Measurements from ENCODE around the gene NT5C3B. TPM values are rescaled to one million over a fixed set of nuclear protein-coding genes. Genes with fewer than 3 reads are reported as not detected.
"Not testable (repeated sequence)": the region's sequence is repeated elsewhere in the genome, so short reads cannot be mapped to it uniquely, and the experiment has no call there.

The NT5C3B gene
- total RNA-seq, 1 donor from 2014 or later: 36.5 TPM

DNA sequence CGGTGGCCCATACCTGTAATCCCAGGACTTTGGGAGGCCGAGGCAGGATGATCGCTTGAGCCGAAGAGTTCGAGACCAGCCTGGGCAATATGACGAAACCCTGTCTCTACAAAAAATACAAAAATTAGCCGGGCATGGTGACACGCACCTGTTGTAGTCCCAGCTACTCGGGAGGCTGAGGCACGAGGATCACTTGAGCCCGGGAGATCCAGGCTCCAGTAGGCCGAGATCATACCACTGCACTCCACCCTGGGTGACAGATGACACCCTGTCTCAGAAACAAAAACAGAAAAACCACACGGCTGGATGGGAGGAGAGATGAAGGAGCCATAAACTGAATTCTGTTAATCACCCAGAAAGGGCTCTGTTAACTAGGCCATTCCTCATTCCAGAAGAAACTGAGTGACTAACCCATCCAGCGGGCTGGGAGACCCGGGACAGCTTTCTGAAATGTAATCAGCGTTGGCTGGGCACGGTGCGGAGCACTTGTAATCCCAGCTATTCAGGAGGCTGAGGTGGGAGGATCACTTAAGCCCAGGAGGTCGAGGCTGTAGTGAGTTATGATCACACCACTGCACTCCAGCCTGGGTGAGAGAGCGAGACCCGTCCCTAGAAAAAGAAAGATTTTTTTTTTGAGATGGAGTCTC lies 641 bp upstream of the NT5C3B start:
- DNase-seq: peak; percentile 23
- TF ChIP-seq, protein P1, sequence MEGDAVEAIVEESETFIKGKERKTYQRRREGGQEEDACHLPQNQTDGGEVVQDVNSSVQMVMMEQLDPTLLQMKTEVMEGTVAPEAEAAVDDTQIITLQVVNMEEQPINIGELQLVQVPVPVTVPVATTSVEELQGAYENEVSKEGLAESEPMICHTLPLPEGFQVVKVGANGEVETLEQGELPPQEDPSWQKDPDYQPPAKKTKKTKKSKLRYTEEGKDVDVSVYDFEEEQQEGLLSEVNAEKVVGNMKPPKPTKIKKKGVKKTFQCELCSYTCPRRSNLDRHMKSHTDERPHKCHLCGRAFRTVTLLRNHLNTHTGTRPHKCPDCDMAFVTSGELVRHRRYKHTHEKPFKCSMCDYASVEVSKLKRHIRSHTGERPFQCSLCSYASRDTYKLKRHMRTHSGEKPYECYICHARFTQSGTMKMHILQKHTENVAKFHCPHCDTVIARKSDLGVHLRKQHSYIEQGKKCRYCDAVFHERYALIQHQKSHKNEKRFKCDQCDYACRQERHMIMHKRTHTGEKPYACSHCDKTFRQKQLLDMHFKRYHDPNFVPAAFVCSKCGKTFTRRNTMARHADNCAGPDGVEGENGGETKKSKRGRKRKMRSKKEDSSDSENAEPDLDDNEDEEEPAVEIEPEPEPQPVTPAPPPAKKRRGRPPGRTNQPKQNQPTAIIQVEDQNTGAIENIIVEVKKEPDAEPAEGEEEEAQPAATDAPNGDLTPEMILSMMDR (IDR thresholded peaks at IDR 0.05): no peak
- Histone ChIP-seq H3K36me3 (peaks cover 14% of the 10 kb centered on the region), H3K27me3 (no peaks in the 10 kb centered on the region), H3K4me3 (peak overlapping the region; percentile 96), H3K27ac (peak overlapping the region; percentile 80), H3K9me3 (no peaks in the 10 kb centered on the region), H3K4me1 (peaks cover 11% of the 10 kb centered on the region)
- intact Hi-C loops (cut with DNase I): no loop called here
- ATAC-seq: no peak

DNA sequence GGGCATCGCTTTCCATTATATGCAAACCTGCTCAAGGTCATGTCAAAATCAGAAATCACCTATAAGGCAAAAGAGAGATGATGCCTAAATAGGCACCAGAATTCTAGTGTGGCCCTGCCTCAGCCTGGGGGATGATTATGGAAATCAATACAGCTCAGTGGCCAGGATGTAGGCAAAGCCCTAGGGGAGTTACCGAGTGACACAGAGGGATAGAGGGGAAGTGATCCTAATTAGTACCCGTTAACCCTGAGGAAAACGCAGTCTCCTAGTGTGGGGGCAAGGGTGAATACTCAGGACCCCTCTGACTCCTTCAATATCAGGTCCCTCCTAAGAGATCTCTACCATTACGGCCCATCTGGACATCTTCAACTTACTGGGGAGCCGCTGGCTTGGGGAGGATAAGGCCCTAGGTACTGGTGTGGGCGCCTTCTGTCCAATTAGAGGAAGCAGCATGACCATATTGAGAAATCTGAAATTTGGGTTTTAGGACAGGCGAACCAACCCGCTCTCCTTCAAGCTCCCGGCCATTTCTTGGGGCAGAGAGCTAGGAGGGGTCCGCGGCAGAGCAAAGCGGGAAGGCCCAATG lies 725 bp downstream of the NT5C3B start:
- Histone ChIP-seq H3K36me3 (peaks cover 23% of the 10 kb centered on the region), H3K4me3 (peak overlapping the region; percentile 96), H3K9me3 (no peaks in the 10 kb centered on the region), H3K27me3 (no peaks in the 10 kb centered on the region), H3K27ac (peak overlapping the region; percentile 80), H3K4me1 (peaks cover 11% of the 10 kb centered on the region)
- ATAC-seq (peak; percentile 72), DNase-seq (no peak)
- intact Hi-C loops (cut with DNase I): no loop called here
- TF ChIP-seq, protein P1 (IDR thresholded peaks at IDR 0.05): no peak

GRCh38 chr17:41829961-41830360 lies 6.1 kb downstream of the NT5C3B start:
- H3K27ac ChIP-seq; intact Hi-C loops (cut with DNase I); H3K27me3 ChIP-seq; H3K9me3 ChIP-seq; ATAC-seq; H3K4me3 ChIP-seq; H3K4me1 ChIP-seq: not testable (repeated sequence)
- peaks cover 62% of the 10 kb centered on the region for H3K36me3 ChIP-seq
- peak; percentile 42 for DNase-seq

DNA sequence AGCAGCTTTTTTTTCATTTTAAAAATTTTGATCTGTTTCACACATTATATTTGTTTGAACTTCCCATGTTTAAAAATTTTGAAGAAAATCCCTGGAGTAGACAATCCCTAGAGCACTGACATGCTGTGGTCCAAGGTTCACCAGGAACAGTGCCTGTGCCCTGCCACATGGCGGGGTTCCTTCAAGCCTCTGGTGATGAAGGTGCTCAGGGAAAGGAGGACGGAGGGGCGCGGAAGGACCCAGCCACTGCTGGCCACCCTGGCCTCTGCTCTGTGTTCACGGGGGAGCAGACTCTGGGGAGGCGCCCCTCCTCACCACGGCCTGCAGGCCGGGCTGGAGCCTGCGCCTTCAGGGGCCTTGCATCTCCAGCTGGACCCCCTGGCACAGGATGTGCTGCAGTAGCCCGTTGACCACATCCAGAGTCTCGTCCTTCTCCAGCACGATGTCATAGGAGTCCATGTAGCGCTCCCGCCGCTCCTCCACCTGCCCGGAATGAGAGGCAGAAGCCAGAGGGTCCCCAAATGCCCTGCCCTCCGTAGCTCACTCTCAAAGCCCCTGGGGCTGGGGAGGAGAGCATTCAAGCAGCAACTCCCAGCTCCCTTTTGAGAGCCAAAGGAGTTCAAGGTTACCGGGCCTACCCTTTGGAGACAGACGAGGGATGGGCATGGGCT lies 10.7 kb downstream of the NT5C3B start:
- Histone ChIP-seq H3K27me3 (no peaks in the 10 kb centered on the region), H3K27ac (no peak overlapping the region), H3K36me3 (peaks cover 38% of the 10 kb centered on the region), H3K4me1 (no peaks in the 10 kb centered on the region), H3K4me3 (no peak overlapping the region), H3K9me3 (no peaks in the 10 kb centered on the region)
- TF ChIP-seq, protein P1 (IDR thresholded peaks at IDR 0.05): no peak
- intact Hi-C loops (cut with DNase I): no loop called here
- peak; percentile 45 for DNase-seq
- no peak for ATAC-seq

- DNase-seq: no peak
- no peaks in the 10 kb centered on the region for H3K27me3 ChIP-seq
- H3K36me3 ChIP-seq: peaks cover 29% of the 10 kb centered on the region
- ATAC-seq: no peak
- no peak overlapping the region for H3K4me3 ChIP-seq
- TF ChIP-seq, protein P1 (IDR thresholded peaks at IDR 0.05): no peak
- intact Hi-C loops (cut with DNase I): no loop called here
- H3K9me3 ChIP-seq: no peaks in the 10 kb centered on the region
- H3K4me1 ChIP-seq: no peaks in the 10 kb centered on the region
- H3K27ac ChIP-seq: no peak overlapping the region
Measured at GRCh38 chr17:41824086-41824485, 11.9 kb downstream of the NT5C3B start.

DNA sequence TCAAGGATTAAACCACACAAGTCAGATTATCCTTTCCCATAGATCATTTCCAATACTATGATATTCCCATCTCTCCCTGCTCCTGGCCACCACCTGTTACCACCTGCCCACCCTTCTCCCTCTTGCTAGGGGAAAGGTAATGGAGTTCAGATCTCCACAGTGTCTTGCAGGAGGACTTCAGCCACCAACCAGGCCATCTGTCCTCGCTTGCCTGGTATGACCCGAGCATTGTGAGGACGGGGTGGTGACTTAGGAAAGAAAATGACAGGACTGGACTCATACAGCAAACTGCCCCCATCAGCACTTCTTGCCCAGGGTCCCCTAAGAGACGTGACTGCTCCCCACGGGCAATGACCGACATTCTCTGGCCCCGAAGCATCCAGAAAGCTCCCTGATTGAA lies 12.5 kb downstream of the NT5C3B start:
- intact Hi-C loops (cut with DNase I): no loop called here
- Histone ChIP-seq H3K4me1 (no peaks in the 10 kb centered on the region), H3K27ac (no peak overlapping the region), H3K36me3 (peaks cover 24% of the 10 kb centered on the region), H3K4me3 (no peak overlapping the region), H3K9me3 (no peaks in the 10 kb centered on the region), H3K27me3 (no peaks in the 10 kb centered on the region)
- no peak for DNase-seq
- TF ChIP-seq, protein P1 (IDR thresholded peaks at IDR 0.05): no peak
- no peak for ATAC-seq

Data from upper lobe of right lung (tissue), 1 donor.